K562 (cell line): ENCODE measurements around the gene ANKRD13D. TPM values are rescaled to one million over a fixed set of nuclear protein-coding genes. Genes with fewer than 3 reads are reported as not detected.

Experiments
- CHD2 ChIP-seq: IDR thresholded peaks from 2 replicates; pipeline ENCODE4 v1.6.1; 2011; ENCODE audit warnings: low read depth, low read length
- ILF3 ChIP-seq: fragments of 450-650 bp; IDR thresholded peaks from 2 replicates; pipeline ENCODE4 v1.6.1; 2018; ENCODE audit warnings: antibody characterized with exemption, mild to moderate bottlenecking, moderate library complexity, borderline replicate concordance
- KAT7 ChIP-seq: sonication (generic); formaldehyde crosslinking; IDR thresholded peaks from 2 replicates; pipeline ENCODE4 v1.8.0; 2022; ENCODE audit warnings: missing genetic modification reagents, mild to moderate bottlenecking, borderline replicate concordance
- MBD2 ChIP-seq: sonication (generic); IDR thresholded peaks from 2 replicates; pipeline ENCODE4 v1.6.1; 2016; ENCODE audit warnings: low read depth, borderline replicate concordance
- MCM2 ChIP-seq: fragments of 450-650 bp; IDR thresholded peaks from 2 replicates; pipeline ENCODE4 v1.6.1; 2017; ENCODE audit warnings: low read depth, mild to moderate bottlenecking
- RBM14 ChIP-seq: fragments of 200-400 bp; formaldehyde crosslinking; IDR thresholded peaks from 2 replicates; pipeline ENCODE4 v1.6.1; 2018; ENCODE audit warnings: low read depth, mild to moderate bottlenecking, low read length, moderate library complexity, borderline replicate concordance; ENCODE audit not compliant: insufficient read depth
- RFX1 ChIP-seq: fragments of 450-650 bp; IDR thresholded peaks from 2 replicates; pipeline ENCODE4 v1.6.1; 2016; ENCODE audit warnings: mild to moderate bottlenecking, moderate library complexity
- RUNX1 ChIP-seq: sonication (generic); IDR thresholded peaks from 2 replicates; pipeline ENCODE4 v1.6.1; 2016; ENCODE audit warnings: antibody characterized with exemption, low read depth
- SIN3A ChIP-seq, 2 experiments: fragments of 150-350 bp in 1 of 2; IDR thresholded peaks; 2 replicates each; pipeline ENCODE4 v1.6.1; 2011 to 2016; ENCODE audit warnings: borderline replicate concordance in 2 of 2, low read depth in 2 of 2, low read length in 2 of 2, mild to moderate bottlenecking in 2 of 2, moderate library complexity in 2 of 2; ENCODE audit not compliant: control insufficient read depth in 1 of 2
- SMARCC2 ChIP-seq: fragments of 450-650 bp; IDR thresholded peaks from 2 replicates; pipeline ENCODE4 v1.6.1; 2017; ENCODE audit warnings: antibody characterized with exemption, moderate library complexity, mild to moderate bottlenecking, low read depth
- SP2 ChIP-seq: IDR thresholded peaks from 2 replicates; pipeline ENCODE4 v1.6.1; 2011; ENCODE audit warnings: mild to moderate bottlenecking, low read depth, low read length, moderate library complexity; ENCODE audit not compliant: poor library complexity, severe bottlenecking; ENCODE audit errors: extremely low read depth
- SUPT5H ChIP-seq: fragments of 450-650 bp; IDR thresholded peaks from 2 replicates; pipeline ENCODE4 v1.6.1; 2016
- ZBED1 ChIP-seq: IDR thresholded peaks from 2 replicates; pipeline ENCODE4 v1.6.1; 2014
- ZFP1 ChIP-seq: fragments of 450-650 bp; formaldehyde crosslinking; IDR thresholded peaks from 2 replicates; pipeline ENCODE4 v1.4.0; 2020; ENCODE audit warnings: mild to moderate bottlenecking, mixed read lengths
- ZNF354B ChIP-seq: fragments of 250-450 bp; sonication (Bioruptor Pico); IDR thresholded peaks from 2 replicates; pipeline ENCODE4 v1.4.0; 2020
- polyA plus RNA-seq, 8 experiments: library from polyadenylated mRNA; depleted of rRNA in 4 of 8; stranded (reverse) in 5 of 8; unstranded in 3 of 8; fragments of >200 nt; fragmentation: Nextera tagmentation in 2 of 8; fragmentation: Illumina TruSeq in 1 of 8; extraction: Ambion mirVana in 2 of 8; extraction: Trizol in 1 of 8; gene quantifications; 2 replicates each; pipeline versions ENCODE4 v1.2.1 to v1.2.3, GENCODE V29; 2011 to 2014; ENCODE audit warnings: inconsistent platforms in 1 of 8, missing spikeins in 1 of 8
- total RNA-seq, 7 experiments: library from RNA; depleted of rRNA in 6 of 7; stranded (reverse); fragments of >200 nt in 6 of 7; fragmentation: Illumina TruSeq in 2 of 7; extraction: Trizol in 2 of 7; gene quantifications; 2 replicates each; pipeline versions ENCODE4 v1.2.1 to v1.2.3, GENCODE V29; 2011 to 2021; ENCODE audit warnings: low replicate concordance in 1 of 7
- TF ChIP-seq, protein P1 (sequence below), 2 experiments: IDR thresholded peaks in 1 of 2; conservative IDR thresholded peaks in 1 of 2; 2 replicates each; pipeline ENCODE4 v1.6.1; 2016; ENCODE audit warnings: low read depth in 2 of 2, mild to moderate bottlenecking in 1 of 2, missing compliant biosample characterization in 1 of 2, missing genetic modification characterization in 1 of 2, moderate library complexity in 1 of 2
- TF ChIP-seq, protein P2 (sequence below): fragments of 250-450 bp; sonication (Bioruptor Pico); IDR thresholded peaks from 2 replicates; pipeline ENCODE4 v1.5.0; 2021
- TF ChIP-seq, protein P3 (sequence below): fragments of 250-450 bp; sonication (Bioruptor Pico); IDR thresholded peaks from 2 replicates; pipeline ENCODE4 v1.8.0; 2022; ENCODE audit warnings: moderate library complexity, mild to moderate bottlenecking, inconsistent platforms
- TF ChIP-seq, protein P4 (sequence below), 2 experiments: fragments of 450-650 bp; IDR thresholded peaks; 2 replicates each; pipeline ENCODE4 v1.6.1; 2018; ENCODE audit warnings: mild to moderate bottlenecking in 2 of 2, low read depth in 1 of 2; ENCODE audit not compliant: partially characterized antibody in 2 of 2

The ANKRD13D gene
- total and polyA plus RNA-seq, 9 of the 15 experiments (the other 6 are each of a cell fraction or from before 2014, with no cell fraction given) = 0.94 to 40.9 (median 22.4) TPM

DNA sequence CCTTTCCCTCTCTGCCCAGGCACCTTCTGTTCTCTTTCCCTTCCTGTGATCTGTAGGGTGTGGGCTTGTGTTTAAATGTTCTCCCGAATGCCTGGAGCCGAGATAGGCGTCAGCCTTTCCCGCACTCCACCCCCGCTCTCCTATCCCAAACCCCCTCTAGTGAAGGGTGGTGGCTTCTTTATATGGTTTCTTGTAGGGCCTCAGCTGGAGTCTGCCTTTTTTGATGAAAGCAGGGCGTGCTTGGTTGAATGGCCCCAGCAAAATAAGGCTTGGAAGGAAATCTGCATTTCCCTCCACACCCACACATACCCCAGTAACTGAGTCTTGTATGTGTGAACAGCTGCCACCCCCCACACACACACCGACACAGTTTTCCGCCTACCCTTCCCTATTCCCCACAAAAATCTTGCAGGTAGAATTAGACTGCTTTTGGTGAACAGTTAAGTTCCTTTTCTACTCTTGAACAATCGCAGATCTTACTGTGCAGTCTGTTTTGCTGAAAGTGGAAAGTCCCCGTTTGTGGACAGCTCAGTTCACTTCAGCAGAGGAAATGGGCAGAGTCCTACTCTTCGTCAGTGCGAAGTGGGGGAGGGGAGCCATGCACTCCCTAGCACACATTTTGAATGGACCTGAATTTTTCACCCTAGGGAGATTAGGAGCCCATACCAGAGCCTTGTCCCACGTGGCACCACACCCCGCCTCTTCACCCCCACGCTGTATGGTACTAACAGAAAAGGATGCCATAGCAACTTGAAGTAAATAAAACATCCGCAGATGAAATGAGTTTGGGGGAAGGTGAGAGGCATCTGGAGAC lies 48.3 kb upstream of the ANKRD13D start (continued):
- TF ChIP-seq SIN3A (IDR thresholded peaks at IDR 0.05; ENCODE audit: borderline replicate concordance in 2 of 2, control insufficient read depth in 1 of 2, low read depth in 2 of 2, low read length in 2 of 2) (peak in 1 of 2 experiments; percentile 82; a peak in 2 of 4 replicates), ZFP1 (CRISPR knock-in tag) (no peak), ZNF354B (CRISPR knock-in tag) (no peak), SMARCC2 (no peak), ZBED1 (no peak), MBD2 (no peak), RBM14 (no peak), CHD2 (0 out of 2 replicates have a peak, but pooled peaks have one; percentile 26), KAT7 (0 out of 2 replicates have a peak, but pooled peaks have one; percentile 27), SP2 (no peak), RUNX1 (no peak), ILF3 (no peak), RFX1 (peak; percentile 79), MCM2 (no peak), SUPT5H (no peak)
- TF ChIP-seq, protein P1, sequence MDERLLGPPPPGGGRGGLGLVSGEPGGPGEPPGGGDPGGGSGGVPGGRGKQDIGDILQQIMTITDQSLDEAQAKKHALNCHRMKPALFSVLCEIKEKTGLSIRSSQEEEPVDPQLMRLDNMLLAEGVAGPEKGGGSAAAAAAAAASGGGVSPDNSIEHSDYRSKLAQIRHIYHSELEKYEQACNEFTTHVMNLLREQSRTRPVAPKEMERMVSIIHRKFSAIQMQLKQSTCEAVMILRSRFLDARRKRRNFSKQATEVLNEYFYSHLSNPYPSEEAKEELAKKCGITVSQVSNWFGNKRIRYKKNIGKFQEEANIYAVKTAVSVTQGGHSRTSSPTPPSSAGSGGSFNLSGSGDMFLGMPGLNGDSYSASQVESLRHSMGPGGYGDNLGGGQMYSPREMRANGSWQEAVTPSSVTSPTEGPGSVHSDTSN (CRISPR knock-in tag; IDR thresholded peaks at IDR 0.05; ENCODE audit: low read depth) = no peak
- TF ChIP-seq, protein P1 (tag; conservative IDR thresholded peaks at IDR 0.05; ENCODE audit: low read depth) = no peak
- TF ChIP-seq, protein P2, sequence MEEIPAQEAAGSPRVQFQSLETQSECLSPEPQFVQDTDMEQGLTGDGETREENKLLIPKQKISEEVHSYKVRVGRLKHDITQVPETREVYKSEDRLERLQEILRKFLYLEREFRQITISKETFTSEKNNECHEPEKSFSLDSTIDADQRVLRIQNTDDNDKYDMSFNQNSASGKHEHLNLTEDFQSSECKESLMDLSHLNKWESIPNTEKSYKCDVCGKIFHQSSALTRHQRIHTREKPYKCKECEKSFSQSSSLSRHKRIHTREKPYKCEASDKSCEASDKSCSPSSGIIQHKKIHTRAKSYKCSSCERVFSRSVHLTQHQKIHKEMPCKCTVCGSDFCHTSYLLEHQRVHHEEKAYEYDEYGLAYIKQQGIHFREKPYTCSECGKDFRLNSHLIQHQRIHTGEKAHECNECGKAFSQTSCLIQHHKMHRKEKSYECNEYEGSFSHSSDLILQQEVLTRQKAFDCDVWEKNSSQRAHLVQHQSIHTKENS (CRISPR knock-in tag) = no peak
- TF ChIP-seq, protein P3, sequence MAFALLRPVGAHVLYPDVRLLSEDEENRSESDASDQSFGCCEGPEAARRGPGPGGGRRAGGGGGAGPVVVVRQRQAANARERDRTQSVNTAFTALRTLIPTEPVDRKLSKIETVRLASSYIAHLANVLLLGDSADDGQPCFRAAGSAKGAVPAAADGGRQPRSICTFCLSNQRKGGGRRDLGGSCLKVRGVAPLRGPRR = no peak
- TF ChIP-seq, protein P4, sequence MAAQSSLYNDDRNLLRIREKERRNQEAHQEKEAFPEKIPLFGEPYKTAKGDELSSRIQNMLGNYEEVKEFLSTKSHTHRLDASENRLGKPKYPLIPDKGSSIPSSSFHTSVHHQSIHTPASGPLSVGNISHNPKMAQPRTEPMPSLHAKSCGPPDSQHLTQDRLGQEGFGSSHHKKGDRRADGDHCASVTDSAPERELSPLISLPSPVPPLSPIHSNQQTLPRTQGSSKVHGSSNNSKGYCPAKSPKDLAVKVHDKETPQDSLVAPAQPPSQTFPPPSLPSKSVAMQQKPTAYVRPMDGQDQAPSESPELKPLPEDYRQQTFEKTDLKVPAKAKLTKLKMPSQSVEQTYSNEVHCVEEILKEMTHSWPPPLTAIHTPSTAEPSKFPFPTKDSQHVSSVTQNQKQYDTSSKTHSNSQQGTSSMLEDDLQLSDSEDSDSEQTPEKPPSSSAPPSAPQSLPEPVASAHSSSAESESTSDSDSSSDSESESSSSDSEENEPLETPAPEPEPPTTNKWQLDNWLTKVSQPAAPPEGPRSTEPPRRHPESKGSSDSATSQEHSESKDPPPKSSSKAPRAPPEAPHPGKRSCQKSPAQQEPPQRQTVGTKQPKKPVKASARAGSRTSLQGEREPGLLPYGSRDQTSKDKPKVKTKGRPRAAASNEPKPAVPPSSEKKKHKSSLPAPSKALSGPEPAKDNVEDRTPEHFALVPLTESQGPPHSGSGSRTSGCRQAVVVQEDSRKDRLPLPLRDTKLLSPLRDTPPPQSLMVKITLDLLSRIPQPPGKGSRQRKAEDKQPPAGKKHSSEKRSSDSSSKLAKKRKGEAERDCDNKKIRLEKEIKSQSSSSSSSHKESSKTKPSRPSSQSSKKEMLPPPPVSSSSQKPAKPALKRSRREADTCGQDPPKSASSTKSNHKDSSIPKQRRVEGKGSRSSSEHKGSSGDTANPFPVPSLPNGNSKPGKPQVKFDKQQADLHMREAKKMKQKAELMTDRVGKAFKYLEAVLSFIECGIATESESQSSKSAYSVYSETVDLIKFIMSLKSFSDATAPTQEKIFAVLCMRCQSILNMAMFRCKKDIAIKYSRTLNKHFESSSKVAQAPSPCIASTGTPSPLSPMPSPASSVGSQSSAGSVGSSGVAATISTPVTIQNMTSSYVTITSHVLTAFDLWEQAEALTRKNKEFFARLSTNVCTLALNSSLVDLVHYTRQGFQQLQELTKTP (IDR thresholded peaks at IDR 0.05; ENCODE audit: low read depth in 1 of 2, partially characterized antibody in 2 of 2) = no peak
